A549 (cell line): ENCODE measurements around the gene GALNT18.

Experiments used
- CBX8 ChIP-seq: fragments of 200-600 bp; sonication (generic); IDR thresholded peaks from 2 replicates; pipeline ENCODE4 v1.6.1; 2016
- CTCF ChIP-seq: fragments of >200 bp; sonication (Bioruptor Twin); formaldehyde crosslinking; IDR thresholded peaks from 3 replicates; pipeline ENCODE4 v1.5.1; 2016
- EP300 ChIP-seq, 2 experiments: fragments of >200 bp; sonication (Bioruptor Twin); formaldehyde crosslinking; IDR thresholded peaks; 2 replicates in 1 of 2; 3 replicates in 1 of 2; pipeline ENCODE4 v1.6.1; 2016 to 2017
- JUNB ChIP-seq: fragments of >200 bp; sonication (Bioruptor Twin); formaldehyde crosslinking; IDR thresholded peaks from 2 replicates; pipeline ENCODE4 v1.6.1; 2016
- PBX3 ChIP-seq: IDR thresholded peaks from 2 replicates; pipeline ENCODE4 v1.6.1; 2012
- POLR2A ChIP-seq: IDR thresholded peaks from 2 replicates; pipeline ENCODE4 v1.6.1; 2012; ENCODE audit warnings: mild to moderate bottlenecking, low read length
- SMC3 ChIP-seq: fragments of >200 bp; sonication (Bioruptor Twin); formaldehyde crosslinking; IDR thresholded peaks from 3 replicates; pipeline ENCODE4 v1.6.1; 2018; ENCODE audit warnings: inconsistent platforms
- USF2 ChIP-seq: fragments of 450-650 bp; IDR thresholded peaks from 2 replicates; pipeline ENCODE4 v1.6.1; 2014; ENCODE audit warnings: antibody characterized with exemption
- TF ChIP-seq, protein P1 (sequence below): IDR thresholded peaks from 2 replicates; pipeline ENCODE4 v1.6.1; 2012

- no peak for TF ChIP-seq SMC3
- no peak for TF ChIP-seq CTCF
- TF ChIP-seq JUNB, result no peak
- TF ChIP-seq EP300 (IDR thresholded peaks at IDR 0.05), result no peak
- TF ChIP-seq, protein P1, sequence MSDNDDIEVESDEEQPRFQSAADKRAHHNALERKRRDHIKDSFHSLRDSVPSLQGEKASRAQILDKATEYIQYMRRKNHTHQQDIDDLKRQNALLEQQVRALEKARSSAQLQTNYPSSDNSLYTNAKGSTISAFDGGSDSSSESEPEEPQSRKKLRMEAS, result no peak
- TF ChIP-seq CBX8, result no peak
- TF ChIP-seq USF2, result no peak
- no peak for TF ChIP-seq POLR2A
- no peak for TF ChIP-seq PBX3
Measured at GRCh38 chr11:11415901-11416300, 205.9 kb downstream of the GALNT18 start.
